GM18498 (cell line): ENCODE data around the gene NAAA.
"Not testable (repeated sequence)": the region's sequence is repeated elsewhere in the genome, so short reads cannot be mapped to it uniquely, and the experiment has no call there.

Experiments
- ATAC-seq: cut with Tn5 transposase; IDR thresholded peaks from one replicate; pipeline ENCODE4 v1.9.1; 2021; ENCODE audit warnings: mild to moderate bottlenecking, moderate library complexity; ENCODE audit not compliant: unreplicated experiment

Gene NAAA

GRCh38 chr4:75920327-75920726 is 20.5 kb downstream of the NAAA start:
- ATAC-seq, result no peak

- no peak for ATAC-seq
Measured at GRCh38 chr4:75919920-75920319, 20.9 kb downstream of the NAAA start.

- ATAC-seq, result peak; percentile 79
Measured at GRCh38 chr4:75916091-75916661, 24.6 kb downstream of the NAAA start.

GRCh38 chr4:75912968-75913367 is 27.8 kb downstream of the NAAA start:
- ATAC-seq, result no peak

GRCh38 chr4:75910831-75911230 is 30.0 kb downstream of the NAAA start:
- ATAC-seq, result not testable (repeated sequence)

- ATAC-seq, result no peak
Measured at GRCh38 chr4:75909405-75909804, 31.4 kb downstream of the NAAA start.

- no peak for ATAC-seq
Measured at GRCh38 chr4:75908555-75908954, 32.3 kb downstream of the NAAA start.

GRCh38 chr4:75907966-75908365 is 32.8 kb downstream of the NAAA start:
- no peak for ATAC-seq

GRCh38 chr4:75904076-75904475 is 36.7 kb downstream of the NAAA start:
- no peak for ATAC-seq

- ATAC-seq, result no peak
Measured at GRCh38 chr4:75902352-75902751, 38.5 kb downstream of the NAAA start, which contains the start of gene PPEF2. Gene PPEF2, minus strand, starts transcription at chr4:75902452. Its CDS starts 6,127 bp downstream, at chr4:75896325.

GRCh38 chr4:75898536-75898935 is 42.3 kb downstream of the NAAA start:
- ATAC-seq, result no peak

GRCh38 chr4:75895744-75896314 is 45.0 kb downstream of the NAAA start:
- peak; percentile 60 for ATAC-seq

GRCh38 chr4:75892508-75892907 is 48.3 kb downstream of the NAAA start:
- ATAC-seq, result no peak

GRCh38 chr4:75891611-75892010 is 49.2 kb downstream of the NAAA start:
- ATAC-seq, result no peak

- no peak for ATAC-seq
Measured at GRCh38 chr4:75889537-75890199, 51.1 kb downstream of the NAAA start.

GRCh38 chr4:75886104-75886503 is 54.7 kb downstream of the NAAA start:
- ATAC-seq, result no peak

GRCh38 chr4:75881476-75881875 is 59.3 kb downstream of the NAAA start:
- ATAC-seq, result no peak

- no peak for ATAC-seq
Measured at GRCh38 chr4:75880278-75880677, 60.5 kb downstream of the NAAA start.

GRCh38 chr4:75878246-75878756 is 62.5 kb downstream of the NAAA start:
- no peak for ATAC-seq

- ATAC-seq, result no peak
Measured at GRCh38 chr4:75876218-75876617, 64.6 kb downstream of the NAAA start.

- ATAC-seq, result no peak
Measured at GRCh38 chr4:75869100-75869499, 71.7 kb downstream of the NAAA start.

- ATAC-seq, result no peak
Measured at GRCh38 chr4:75867130-75867529, 73.7 kb downstream of the NAAA start.
